HG03442 (cell line): Measurements from ENCODE around the gene TMEM248.
A peak's percentile ranks its signal among the peaks of the same experiment; 100 is the strongest.
"Not testable (repeated sequence)": the region's sequence is repeated elsewhere in the genome, so short reads cannot be mapped to it uniquely, and the experiment has no call there.

Source experiments
- ATAC-seq: cut with Tn5 transposase; IDR thresholded peaks from one replicate; pipeline ENCODE4 v1.9.1; 2021; ENCODE audit warnings: mild to moderate bottlenecking, moderate library complexity; ENCODE audit not compliant: unreplicated experiment

Gene TMEM248

GRCh38 chr7:66920769-66921395 is at the start of gene TMEM248:
TMEM248 (plus strand) TSS chr7:66921225; CDS start chr7:66941866, 20,641 bp downstream.
- ATAC-seq = peak; percentile 82

- ATAC-seq = no peak
Measured at GRCh38 chr7:66873476-66873875, 47.5 kb upstream of the TMEM248 start.

- peak; percentile 95 for ATAC-seq
Measured at GRCh38 chr7:66877577-66878300, 43.3 kb upstream of the TMEM248 start.

- not testable (repeated sequence) for ATAC-seq
Measured at GRCh38 chr7:66878301-66878685, 42.7 kb upstream of the TMEM248 start.

- ATAC-seq = no peak
Measured at GRCh38 chr7:66880053-66880452, 41.0 kb upstream of the TMEM248 start.

- not testable (repeated sequence) for ATAC-seq
Measured at GRCh38 chr7:66880577-66880976, 40.4 kb upstream of the TMEM248 start.

- no peak for ATAC-seq
Measured at GRCh38 chr7:66883716-66884115, 37.3 kb upstream of the TMEM248 start.

GRCh38 chr7:66884556-66884955 is 36.5 kb upstream of the TMEM248 start:
- ATAC-seq = not testable (repeated sequence)

GRCh38 chr7:66886152-66886551 is 34.9 kb upstream of the TMEM248 start:
- ATAC-seq = peak; percentile 82

- not testable (repeated sequence) for ATAC-seq
Measured at GRCh38 chr7:66888223-66888622, 32.8 kb upstream of the TMEM248 start.

- ATAC-seq = no peak
Measured at GRCh38 chr7:66894463-66895080, 26.5 kb upstream of the TMEM248 start.

- no peak for ATAC-seq
Measured at GRCh38 chr7:66896441-66896840, 24.6 kb upstream of the TMEM248 start.

GRCh38 chr7:66899552-66900280 is 21.3 kb upstream of the TMEM248 start:
- no peak for ATAC-seq

GRCh38 chr7:66901941-66902843 is 18.8 kb upstream of the TMEM248 start:
- no peak for ATAC-seq

- ATAC-seq = no peak
Measured at GRCh38 chr7:66902844-66903180, 18.2 kb upstream of the TMEM248 start.

GRCh38 chr7:66903360-66904062 is 17.5 kb upstream of the TMEM248 start:
- ATAC-seq = no peak

GRCh38 chr7:66904063-66904593 is 16.9 kb upstream of the TMEM248 start:
- no peak for ATAC-seq

GRCh38 chr7:66905278-66905677 is 15.7 kb upstream of the TMEM248 start:
- no peak for ATAC-seq

- no peak for ATAC-seq
Measured at GRCh38 chr7:66905689-66906088, 15.3 kb upstream of the TMEM248 start.

- ATAC-seq = no peak
Measured at GRCh38 chr7:66907731-66908130, 13.3 kb upstream of the TMEM248 start.
